ENCODE measurements around the gene MEIS2.

The MEIS2 gene

GRCh38 chr15:36917411-36918267 is 182.7 kb downstream of the MEIS2 start:
- no peak overlapping the region for H3K4me3 ChIP-seq (ENCODE audit: control insufficient read depth, low read depth, low read length)
- DNase-seq (ENCODE audit: low read depth), result no peak
- no peak for TF ChIP-seq CTCF (conservative IDR thresholded peaks at IDR 0.05; ENCODE audit: control insufficient read depth, insufficient read depth, low read depth, low read length)

- no peak overlapping the region for H3K4me3 ChIP-seq (ENCODE audit: control insufficient read depth, low read depth, low read length)
- DNase-seq (ENCODE audit: low read depth), result no peak
- no peak for TF ChIP-seq CTCF (conservative IDR thresholded peaks at IDR 0.05; ENCODE audit: control insufficient read depth, insufficient read depth, low read depth, low read length)
Measured at GRCh38 chr15:36914960-36915808, 185.2 kb downstream of the MEIS2 start.

GRCh38 chr15:36914466-36914865 is 185.9 kb downstream of the MEIS2 start:
- H3K4me3 ChIP-seq (ENCODE audit: control insufficient read depth, low read depth, low read length), result no peak overlapping the region
- DNase-seq (ENCODE audit: low read depth), result no peak
- TF ChIP-seq CTCF (conservative IDR thresholded peaks at IDR 0.05; ENCODE audit: control insufficient read depth, insufficient read depth, low read depth, low read length), result no peak

GRCh38 chr15:36912311-36912712 is 188.0 kb downstream of the MEIS2 start:
- no peak overlapping the region for H3K4me3 ChIP-seq (ENCODE audit: control insufficient read depth, low read depth, low read length)
- DNase-seq (ENCODE audit: low read depth), result no peak
- no peak for TF ChIP-seq CTCF (conservative IDR thresholded peaks at IDR 0.05; ENCODE audit: control insufficient read depth, insufficient read depth, low read depth, low read length)

GRCh38 chr15:36911322-36911944 is 188.9 kb downstream of the MEIS2 start:
- no peak for TF ChIP-seq CTCF (conservative IDR thresholded peaks at IDR 0.05; ENCODE audit: control insufficient read depth, insufficient read depth, low read depth, low read length)
- peak; percentile 79 for DNase-seq (ENCODE audit: low read depth)
- no peak overlapping the region for H3K4me3 ChIP-seq (ENCODE audit: control insufficient read depth, low read depth, low read length)

GRCh38 chr15:36908991-36909390 is 191.4 kb downstream of the MEIS2 start:
- H3K4me3 ChIP-seq (ENCODE audit: control insufficient read depth, low read depth, low read length), result no peak overlapping the region
- DNase-seq (ENCODE audit: low read depth), result no peak
- no peak for TF ChIP-seq CTCF (conservative IDR thresholded peaks at IDR 0.05; ENCODE audit: control insufficient read depth, insufficient read depth, low read depth, low read length)
